Endothelial cell of umbilical vein (primary cell): ENCODE measurements around the gene SLC35G6. TPM values are rescaled to one million over a fixed set of nuclear protein-coding genes. Genes with fewer than 3 reads are reported as not detected.
A peak's percentile ranks its signal among the peaks of the same experiment; 100 is the strongest.

Source experiments
- BruUV-seq: library from RNA; stranded (reverse); fragments of 400-500 nt; replicated peaks from 2 replicates; lab custom pipeline; 2021; lab: Mats Ljungman, UMichigan
- CTCF ChIA-PET: fragments of 300-600, 350-600 bp; sonication (Branson Sonifier 250); formaldehyde crosslinking; loops from one replicate; lab custom pipeline; 2021; ENCODE audit warnings: antibody characterized with exemption, inconsistent platforms; lab: Charles Lee
- POLR2A ChIA-PET: fragments of 300-600, 350-600 bp; sonication (Branson Sonifier 250); formaldehyde crosslinking; loops from one replicate; lab custom pipeline; 2021; ENCODE audit warnings: antibody characterized with exemption, inconsistent platforms; lab: Charles Lee
- DNase-seq: peaks from one replicate; pipeline ENCODE4 v3.0.0-alpha.2; 2011; ENCODE audit warnings: low read depth, low spot score
- FAIRE-seq: peaks from 2 replicates; lab custom pipeline; 2011; peaks lifted over from hg19 to GRCh38; lab: Jason Lieb, UNC
- H2AFZ ChIP-seq: 2 replicates; pipeline ENCODE4 v1.6.0; 2012; ENCODE audit warnings: low read depth, low read length, control low read depth, inconsistent platforms
- H3K27ac ChIP-seq: 2 replicates; pipeline ENCODE4 v1.5.1; 2011; ENCODE audit warnings: low read depth, mild to moderate bottlenecking, control low read depth, low read length, moderate library complexity; ENCODE audit not compliant: insufficient read depth
- H3K27me3 ChIP-seq, 2 experiments: 2 replicates each; pipeline versions ENCODE4 v1.6.0 to v1.6.1; 2011; ENCODE audit warnings: low read length in 2 of 2, mixed read lengths in 1 of 2; ENCODE audit not compliant: control insufficient read depth in 2 of 2, insufficient read depth in 2 of 2
- H3K36me3 ChIP-seq, 2 experiments: 2 replicates in 1 of 2; 3 replicates in 1 of 2; pipeline ENCODE4 v1.5.1; 2011; ENCODE audit warnings: low read length in 2 of 2, mild to moderate bottlenecking in 1 of 2, moderate library complexity in 1 of 2; ENCODE audit not compliant: control insufficient read depth in 2 of 2, insufficient read depth in 2 of 2; ENCODE audit errors: extremely low read depth in 1 of 2
- H3K4me1 ChIP-seq: 3 replicates; pipeline ENCODE4 v1.5.1; 2011; ENCODE audit warnings: mild to moderate bottlenecking, low read length; ENCODE audit not compliant: control insufficient read depth, insufficient read depth; ENCODE audit errors: extremely low read depth
- H3K4me2 ChIP-seq: 2 replicates; pipeline ENCODE4 v1.6.1; 2011; ENCODE audit warnings: low read length, control low read depth, mixed read lengths; ENCODE audit not compliant: insufficient read depth
- H3K4me3 ChIP-seq, 3 experiments: fragments of 200-600 bp in 1 of 3; sonication (generic), shearing (Covaris generic) in 1 of 3; replicated peaks in 1 of 3; 2 replicates each; pipeline ENCODE4 v1.5.1; 2011 to 2016; ENCODE audit warnings: control low read depth in 3 of 3, low read length in 3 of 3, mild to moderate bottlenecking in 2 of 3, inconsistent platforms in 1 of 3, low read depth in 1 of 3, moderate library complexity in 1 of 3; ENCODE audit not compliant: insufficient read depth in 1 of 3
- H3K79me2 ChIP-seq: 2 replicates; pipeline ENCODE4 v1.6.0; 2012; ENCODE audit warnings: low read length, inconsistent platforms; ENCODE audit not compliant: control insufficient read depth, insufficient read depth
- H3K9ac ChIP-seq: replicated peaks from 2 replicates; pipeline ENCODE3; 2011; ENCODE audit warnings: low read length, control low read depth; ENCODE audit not compliant: insufficient read depth; ENCODE audit errors: extremely low read depth
- H3K9me1 ChIP-seq: replicated peaks from 3 replicates; pipeline ENCODE4 v1.6.0; 2011; ENCODE audit warnings: mild to moderate bottlenecking, low read length; ENCODE audit not compliant: control insufficient read depth, insufficient read depth; ENCODE audit errors: extremely low read depth
- H3K9me3 ChIP-seq: replicated peaks from 2 replicates; pipeline ENCODE4 v1.5.1; 2012; ENCODE audit warnings: low read length, inconsistent platforms; ENCODE audit not compliant: control insufficient read depth, insufficient read depth
- H4K20me1 ChIP-seq: replicated peaks from 2 replicates; pipeline ENCODE3; 2011; ENCODE audit warnings: mild to moderate bottlenecking, low read length; ENCODE audit not compliant: control insufficient read depth, insufficient read depth; ENCODE audit errors: extremely low read depth
- EZH2 ChIP-seq: IDR thresholded peaks from 2 replicates; pipeline ENCODE4 v1.6.1; 2012; ENCODE audit warnings: borderline replicate concordance, low read depth, mild to moderate bottlenecking, moderate library complexity, low read length, inconsistent platforms; ENCODE audit not compliant: severe bottlenecking
- FOS ChIP-seq: IDR thresholded peaks from 2 replicates; pipeline ENCODE4 v1.6.1; 2011; ENCODE audit warnings: mild to moderate bottlenecking, low read length, moderate library complexity, borderline replicate concordance; ENCODE audit not compliant: insufficient read depth
- GATA2 ChIP-seq: IDR thresholded peaks from 2 replicates; pipeline ENCODE4 v1.7.0; 2011; ENCODE audit warnings: low read depth, mild to moderate bottlenecking, moderate library complexity, mixed read lengths, low read length; ENCODE audit not compliant: insufficient read length, insufficient read depth
- JUN ChIP-seq: IDR thresholded peaks from 2 replicates; pipeline ENCODE4 v1.6.1; 2011; ENCODE audit warnings: borderline replicate concordance, low read depth; ENCODE audit not compliant: insufficient read length, insufficient read depth
- MYC ChIP-seq: IDR thresholded peaks from one replicate; pipeline ENCODE4 v1.6.1; 2011; ENCODE audit warnings: mild to moderate bottlenecking, low read depth, low read length
- POLR2A ChIP-seq: IDR thresholded peaks from 2 replicates; pipeline ENCODE4 v1.6.1; 2012; ENCODE audit warnings: low read depth, mild to moderate bottlenecking, control low read depth, low read length
- POLR2AphosphoS5 ChIP-seq: IDR thresholded peaks from 2 replicates; pipeline ENCODE4 v1.6.1; 2012; ENCODE audit warnings: low read depth, mild to moderate bottlenecking, control low read depth, low read length, moderate library complexity; ENCODE audit not compliant: insufficient read depth
- dilution Hi-C: fragments of 300-500 bp; cut with MboI; formaldehyde crosslinking; loops from one replicate; pipeline ENCODE4 v1.15.0; 2019; ENCODE audit warnings: low sequenced_read_pairs; ENCODE audit not compliant: extremely low pct_ligation_motif_present
- intact Hi-C: fragments of 100-400 bp; cut with micrococcal nuclease; formaldehyde crosslinking; loops from one replicate; pipeline ENCODE4 v1.10.0; 2022
- polyA plus RNA-seq, 4 experiments: library from polyadenylated mRNA; depleted of rRNA in 3 of 4; stranded (reverse) in 3 of 4; unstranded in 1 of 4; fragments of >200 nt; gene quantifications; 2 replicates each; pipeline versions ENCODE4 v1.2.1 to v1.2.3, GENCODE V29; 2011 to 2012; ENCODE audit warnings: missing spikeins in 1 of 4
- total RNA-seq: library from RNA; stranded (reverse); gene quantifications from 2 replicates; pipeline ENCODE4 v1.2.3, GENCODE V29; 2021
- TF ChIP-seq, protein P1 (sequence below), 2 donors: IDR thresholded peaks; 1 replicate in 1 of 2; 2 replicates in 1 of 2; pipeline ENCODE4 v1.5.1; 2011; ENCODE audit warnings: low read length in 2 of 2, mild to moderate bottlenecking in 2 of 2, moderate library complexity in 2 of 2, control low read depth in 1 of 2, inconsistent platforms in 1 of 2, low read depth in 1 of 2; ENCODE audit not compliant: insufficient read depth in 1 of 2; ENCODE audit errors: extremely low read depth in 1 of 2
- TF ChIP-seq, protein P2 (sequence below): IDR thresholded peaks from 2 replicates; pipeline ENCODE4 v1.6.1; 2011; ENCODE audit not compliant: insufficient read depth, insufficient read length

Gene SLC35G6
- total and polyA plus RNA-seq, 2 donors (not counting 3 experiments of a cell fraction or from before 2014, with no cell fraction given) = not detected

DNA sequence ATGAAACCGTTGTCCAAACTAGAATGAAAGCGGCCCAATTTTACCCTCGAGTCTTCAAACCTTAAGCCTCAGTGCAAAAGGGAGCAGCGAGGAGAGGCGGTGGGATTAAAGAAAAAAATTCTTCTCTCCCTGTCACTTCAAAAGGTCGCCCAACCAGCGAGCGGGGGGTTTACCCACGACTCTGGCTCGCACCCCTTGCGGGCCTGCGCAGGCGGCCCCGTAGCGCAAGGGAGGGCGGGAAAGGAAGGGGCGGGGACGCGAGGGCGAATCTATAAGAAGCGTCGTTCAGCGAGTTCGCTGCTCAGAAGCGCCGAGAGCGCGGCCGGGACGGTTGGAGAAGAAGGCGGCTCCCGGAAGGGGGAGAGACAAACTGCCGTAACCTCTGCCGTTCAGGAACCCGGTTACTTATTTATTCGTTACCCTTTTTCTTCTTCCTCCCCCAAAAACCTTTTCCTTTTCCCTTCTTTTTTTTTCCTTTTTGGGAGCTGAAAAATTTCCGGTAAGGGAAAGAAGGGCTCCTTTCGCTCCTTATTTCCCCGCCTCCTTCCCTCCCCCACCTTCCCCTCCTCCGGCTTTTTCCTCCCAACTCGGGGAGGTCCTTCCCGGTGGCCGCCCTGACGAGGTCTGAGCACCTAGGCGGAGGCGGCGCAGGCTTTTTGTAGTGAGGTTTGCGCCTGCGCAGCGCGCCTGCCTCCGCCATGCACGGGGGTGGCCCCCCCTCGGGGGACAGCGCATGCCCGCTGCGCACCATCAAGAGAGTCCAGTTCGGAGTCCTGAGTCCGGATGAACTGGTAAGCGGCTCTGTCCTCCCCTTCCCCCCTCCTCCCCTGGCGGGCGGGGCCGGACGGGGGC lies 3.0 kb downstream of the SLC35G6 start, which contains the start of gene POLR2A:
Gene POLR2A, plus strand, starts transcription at position 300 of the 852 bp plus-strand sequence.
- Histone ChIP-seq H3K27ac (peak within 1 kb of the TSS; percentile 100), H3K4me2 (peak within 1 kb of the TSS; percentile 96), H3K9me3 (no peaks in the 10 kb centered on the region), H3K9ac (peak within 1 kb of the TSS; percentile 99), H3K79me2 (peaks cover 41% of the 10 kb centered on the region), H3K9me1 (no peaks in the 10 kb centered on the region), H3K36me3 (no peaks in the 10 kb centered on the region), H3K4me1 (peaks cover 28% of the 10 kb centered on the region), H2AFZ (peak within 1 kb of the TSS; percentile 90), H4K20me1 (peaks cover 4% of the 10 kb centered on the region), H3K4me3 (peak within 1 kb of the TSS; percentile 45 to 88 (median 76)), H3K27me3 (no peaks in the 10 kb centered on the region)
- dilution Hi-C loops (no loop called here), intact Hi-C loops (loop anchor here (1.0 to 10.0 kb wide), 8 partner anchors 13 to 201 kb away; partner anchors contain the start of genes MPDU1, PLSCR3, SENP3 and TMEM102)
- TF ChIP-seq, protein P1, sequence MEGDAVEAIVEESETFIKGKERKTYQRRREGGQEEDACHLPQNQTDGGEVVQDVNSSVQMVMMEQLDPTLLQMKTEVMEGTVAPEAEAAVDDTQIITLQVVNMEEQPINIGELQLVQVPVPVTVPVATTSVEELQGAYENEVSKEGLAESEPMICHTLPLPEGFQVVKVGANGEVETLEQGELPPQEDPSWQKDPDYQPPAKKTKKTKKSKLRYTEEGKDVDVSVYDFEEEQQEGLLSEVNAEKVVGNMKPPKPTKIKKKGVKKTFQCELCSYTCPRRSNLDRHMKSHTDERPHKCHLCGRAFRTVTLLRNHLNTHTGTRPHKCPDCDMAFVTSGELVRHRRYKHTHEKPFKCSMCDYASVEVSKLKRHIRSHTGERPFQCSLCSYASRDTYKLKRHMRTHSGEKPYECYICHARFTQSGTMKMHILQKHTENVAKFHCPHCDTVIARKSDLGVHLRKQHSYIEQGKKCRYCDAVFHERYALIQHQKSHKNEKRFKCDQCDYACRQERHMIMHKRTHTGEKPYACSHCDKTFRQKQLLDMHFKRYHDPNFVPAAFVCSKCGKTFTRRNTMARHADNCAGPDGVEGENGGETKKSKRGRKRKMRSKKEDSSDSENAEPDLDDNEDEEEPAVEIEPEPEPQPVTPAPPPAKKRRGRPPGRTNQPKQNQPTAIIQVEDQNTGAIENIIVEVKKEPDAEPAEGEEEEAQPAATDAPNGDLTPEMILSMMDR (IDR thresholded peaks at IDR 0.05; ENCODE audit: extremely low read depth in 1 of 2, insufficient read depth in 1 of 2, low read depth in 1 of 2, low read length in 2 of 2) = no peak
- TF ChIP-seq GATA2 (no peak), POLR2A (peak; percentile 100), FOS (peak; percentile 4), POLR2AphosphoS5 (peak; percentile 100), EZH2 (no peak), MYC (peak; percentile 49), JUN (no peak)
- TF ChIP-seq, protein P2, sequence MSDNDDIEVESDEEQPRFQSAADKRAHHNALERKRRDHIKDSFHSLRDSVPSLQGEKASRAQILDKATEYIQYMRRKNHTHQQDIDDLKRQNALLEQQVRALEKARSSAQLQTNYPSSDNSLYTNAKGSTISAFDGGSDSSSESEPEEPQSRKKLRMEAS = peak; percentile 53
- peak; percentile 94 for FAIRE-seq
- ChIA-PET POLR2A (interaction anchor here (0.6 to 2.4 kb wide), 16 partner anchors 8 to 134 kb away, joined by 3 to 8 read pairs (median 5); partner anchors contain the start of genes TMEM102, TMEM256 and TNFSF13), CTCF (interaction anchor here (0.7 to 2.1 kb wide), 5 partner anchors 18 to 128 kb away, joined by 3 to 7 read pairs (median 4); partner anchors contain the start of gene TMEM102)
- BruUV-seq = TSS peak; percentile 42
- DNase-seq = peak; percentile 99
